Activated naive CD8-positive, alpha-beta T cell treated with anti-CD3 and anti-CD28 coated beads, Interleukin-2, amount 50 U/mL, for 24 hours (primary cell): ENCODE measurements around the gene CCDC27.

ENCODE experiments used
- ATAC-seq: fragments of 150-1000 bp; cut with Tn5 transposase; one replicate; pipeline ENCODE4 v1.10.0; 2021
- DNase-seq: peaks from one replicate; pipeline ENCODE4 v3.0.0; 2021
- H3K27ac Mint-ChIP-seq: one replicate; pipeline ENCODE4 v1.8.0; 2021; ENCODE audit warnings: mild to moderate bottlenecking, mixed read lengths
- H3K27me3 Mint-ChIP-seq: one replicate; pipeline ENCODE4 v1.8.0; 2021; ENCODE audit warnings: mixed read lengths
- H3K36me3 Mint-ChIP-seq: one replicate; pipeline ENCODE4 v1.8.0; 2021; ENCODE audit warnings: low read depth, mixed read lengths
- H3K4me1 Mint-ChIP-seq: one replicate; pipeline ENCODE4 v1.8.0; 2021; ENCODE audit warnings: mixed read lengths
- H3K4me3 Mint-ChIP-seq: one replicate; pipeline ENCODE4 v1.8.0; 2021; ENCODE audit warnings: mild to moderate bottlenecking, moderate library complexity, mixed read lengths
- H3K9me3 Mint-ChIP-seq: one replicate; pipeline ENCODE4 v1.8.0; 2021; ENCODE audit warnings: mixed read lengths

Gene CCDC27

GRCh38 chr1:3752400-3752945 is at the start of gene CCDC27:
Gene CCDC27 (plus strand): TSS chr1:3752450. CDS start chr1:3752482, 32 bp downstream.
- no peaks in the 10 kb centered on the region for H3K36me3 Mint-ChIP-seq
- no peak within 1 kb of the TSS for H3K4me3 Mint-ChIP-seq
- no peaks in the 10 kb centered on the region for H3K27me3 Mint-ChIP-seq
- DNase-seq (no peak), ATAC-seq (no peak)
- peaks cover 6% of the 10 kb centered on the region for H3K4me1 Mint-ChIP-seq
- H3K27ac Mint-ChIP-seq, result no peak within 1 kb of the TSS
- H3K9me3 Mint-ChIP-seq, result no peaks in the 10 kb centered on the region

- Mint-ChIP-seq H3K36me3 (no peaks in the 10 kb centered on the region), H3K4me3 (no peak overlapping the region), H3K4me1 (peaks cover 4% of the 10 kb centered on the region), H3K27me3 (peaks cover 1% of the 10 kb centered on the region), H3K27ac (no peak overlapping the region), H3K9me3 (no peaks in the 10 kb centered on the region)
- ATAC-seq (no peak), DNase-seq (no peak)
Observed at GRCh38 chr1:3702528-3702927, 49.7 kb upstream of the CCDC27 start.

GRCh38 chr1:3702990-3703728 is 49.1 kb upstream of the CCDC27 start:
- peaks cover 4% of the 10 kb centered on the region for H3K4me1 Mint-ChIP-seq
- H3K27ac Mint-ChIP-seq, result no peak overlapping the region
- H3K36me3 Mint-ChIP-seq, result no peaks in the 10 kb centered on the region
- no peak overlapping the region for H3K4me3 Mint-ChIP-seq
- H3K9me3 Mint-ChIP-seq, result no peaks in the 10 kb centered on the region
- ATAC-seq (no peak), DNase-seq (no peak)
- H3K27me3 Mint-ChIP-seq, result peaks cover 4% of the 10 kb centered on the region

- no peak for ATAC-seq
- H3K4me1 Mint-ChIP-seq, result peaks cover 4% of the 10 kb centered on the region
- no peak overlapping the region for H3K4me3 Mint-ChIP-seq
Observed at GRCh38 chr1:3703786-3704371, 48.4 kb upstream of the CCDC27 start.

GRCh38 chr1:3705341-3705950 is 46.8 kb upstream of the CCDC27 start:
- Mint-ChIP-seq H3K36me3 (no peaks in the 10 kb centered on the region), H3K9me3 (no peaks in the 10 kb centered on the region), H3K4me3 (no peak overlapping the region), H3K27me3 (peaks cover 9% of the 10 kb centered on the region), H3K4me1 (peaks cover 4% of the 10 kb centered on the region), H3K27ac (no peak overlapping the region)
- no peak for DNase-seq
- no peak for ATAC-seq

More at GRCh38 chr1:3703786-3704371, 48.4 kb upstream of the CCDC27 start:
- H3K9me3 Mint-ChIP-seq, result no peaks in the 10 kb centered on the region
- no peaks in the 10 kb centered on the region for H3K36me3 Mint-ChIP-seq
- no peak for DNase-seq
- no peak overlapping the region for H3K27ac Mint-ChIP-seq
- H3K27me3 Mint-ChIP-seq, result peaks cover 7% of the 10 kb centered on the region

GRCh38 chr1:3706651-3707297 is 45.5 kb upstream of the CCDC27 start:
- Mint-ChIP-seq H3K9me3 (no peaks in the 10 kb centered on the region), H3K27me3 (peaks cover 14% of the 10 kb centered on the region), H3K4me3 (no peak overlapping the region), H3K4me1 (peaks cover 4% of the 10 kb centered on the region), H3K27ac (no peak overlapping the region), H3K36me3 (no peaks in the 10 kb centered on the region)
- no peak for DNase-seq
- ATAC-seq, result no peak

GRCh38 chr1:3707298-3707938 is 44.8 kb upstream of the CCDC27 start:
- Mint-ChIP-seq H3K9me3 (no peaks in the 10 kb centered on the region), H3K27me3 (peaks cover 14% of the 10 kb centered on the region), H3K4me3 (no peak overlapping the region)

GRCh38 chr1:3707939-3708328 is 44.3 kb upstream of the CCDC27 start:
- no peak for ATAC-seq
- peaks cover 4% of the 10 kb centered on the region for H3K4me1 Mint-ChIP-seq

More at GRCh38 chr1:3707298-3707938, 44.8 kb upstream of the CCDC27 start:
- ATAC-seq (no peak), DNase-seq (no peak)
- H3K36me3 Mint-ChIP-seq, result no peaks in the 10 kb centered on the region
- peaks cover 4% of the 10 kb centered on the region for H3K4me1 Mint-ChIP-seq
- no peak overlapping the region for H3K27ac Mint-ChIP-seq

GRCh38 chr1:3708791-3709190 is 43.5 kb upstream of the CCDC27 start:
- Mint-ChIP-seq H3K4me3 (no peak overlapping the region), H3K9me3 (no peaks in the 10 kb centered on the region), H3K4me1 (peaks cover 4% of the 10 kb centered on the region), H3K36me3 (no peaks in the 10 kb centered on the region), H3K27ac (no peak overlapping the region), H3K27me3 (peaks cover 14% of the 10 kb centered on the region)
- ATAC-seq (no peak), DNase-seq (no peak)

More at GRCh38 chr1:3707939-3708328, 44.3 kb upstream of the CCDC27 start:
- no peak for DNase-seq
- Mint-ChIP-seq H3K9me3 (no peaks in the 10 kb centered on the region), H3K27ac (no peak overlapping the region), H3K27me3 (peaks cover 14% of the 10 kb centered on the region), H3K4me3 (no peak overlapping the region), H3K36me3 (no peaks in the 10 kb centered on the region)

- Mint-ChIP-seq H3K27me3 (peaks cover 14% of the 10 kb centered on the region), H3K4me3 (no peak overlapping the region), H3K36me3 (no peaks in the 10 kb centered on the region), H3K27ac (no peak overlapping the region), H3K9me3 (no peaks in the 10 kb centered on the region), H3K4me1 (no peaks in the 10 kb centered on the region)
- ATAC-seq, result no peak
- no peak for DNase-seq
Observed at GRCh38 chr1:3710251-3710650, 42.0 kb upstream of the CCDC27 start.

GRCh38 chr1:3711381-3711779 is 40.9 kb upstream of the CCDC27 start:
- Mint-ChIP-seq H3K4me3 (no peak overlapping the region), H3K27me3 (peaks cover 14% of the 10 kb centered on the region), H3K27ac (no peak overlapping the region), H3K4me1 (no peaks in the 10 kb centered on the region), H3K36me3 (no peaks in the 10 kb centered on the region), H3K9me3 (no peaks in the 10 kb centered on the region)
- DNase-seq (no peak), ATAC-seq (no peak)

- DNase-seq (no peak), ATAC-seq (no peak)
- Mint-ChIP-seq H3K36me3 (no peaks in the 10 kb centered on the region), H3K9me3 (no peaks in the 10 kb centered on the region), H3K27ac (no peak overlapping the region), H3K4me3 (no peak overlapping the region), H3K4me1 (no peaks in the 10 kb centered on the region), H3K27me3 (peaks cover 14% of the 10 kb centered on the region)
Observed at GRCh38 chr1:3711780-3712451, 40.3 kb upstream of the CCDC27 start.

- ATAC-seq (no peak), DNase-seq (no peak)
- Mint-ChIP-seq H3K4me1 (no peaks in the 10 kb centered on the region), H3K9me3 (no peaks in the 10 kb centered on the region), H3K36me3 (no peaks in the 10 kb centered on the region), H3K4me3 (no peak overlapping the region), H3K27me3 (peaks cover 13% of the 10 kb centered on the region), H3K27ac (no peak overlapping the region)
Observed at GRCh38 chr1:3712573-3713535, 39.4 kb upstream of the CCDC27 start.
